PC-9 (cell line): ENCODE results near the gene TSLP.

Experiments
- EZH2 ChIP-seq: fragments of 200-600 bp; sonication (generic); IDR thresholded peaks from 2 replicates; pipeline ENCODE4 v1.8.0; 2017; ENCODE audit warnings: antibody characterized with exemption, low read depth
- TF ChIP-seq, protein P1 (sequence below): fragments of 200-600 bp; sonication (generic); conservative IDR thresholded peaks from 2 replicates; pipeline ENCODE4 v1.6.1; 2017; ENCODE audit warnings: mixed run types, antibody characterized with exemption, mild to moderate bottlenecking, moderate library complexity

DNA sequence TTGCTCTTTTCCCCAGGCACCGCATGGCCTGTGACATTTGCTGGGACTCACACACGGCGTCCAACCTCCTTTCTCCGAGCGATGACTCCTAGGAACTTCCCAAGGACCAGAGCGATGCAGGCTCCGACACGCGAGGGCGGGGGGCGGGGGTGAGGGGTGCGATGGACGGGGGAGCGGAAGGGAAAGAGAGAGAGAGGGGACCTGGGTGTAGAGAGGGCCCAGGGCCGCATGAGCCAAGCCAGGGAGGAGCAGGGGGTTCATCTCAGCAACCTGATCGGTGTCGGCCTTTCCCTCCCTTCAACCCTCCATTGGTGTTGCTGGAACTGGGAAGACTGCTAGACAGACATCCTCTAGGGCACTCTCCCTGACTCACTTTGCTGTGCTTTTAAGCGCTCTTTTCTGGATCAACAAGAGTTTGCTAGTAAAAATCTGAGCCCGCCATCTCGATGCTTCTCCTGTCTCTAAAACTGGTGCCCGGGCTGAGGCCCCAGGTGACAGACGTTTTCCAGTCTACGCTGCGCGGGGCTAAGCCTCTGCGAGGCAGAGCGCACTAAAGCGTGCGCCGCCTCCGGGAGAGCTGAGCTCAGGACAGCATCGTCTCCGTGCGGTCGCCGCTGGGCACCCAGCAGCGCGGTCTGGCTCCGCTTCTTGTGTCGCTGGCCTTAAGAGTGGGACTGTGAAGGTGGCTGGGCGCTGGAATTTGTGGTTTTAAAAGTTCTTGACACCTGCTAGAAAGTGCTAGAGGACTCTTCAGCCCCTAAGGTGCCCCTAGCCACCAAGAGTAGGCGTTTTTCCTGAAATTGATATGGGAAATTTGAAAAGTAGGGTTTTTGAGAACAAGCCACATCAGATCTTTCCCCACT, 1.0 kb upstream of the TSLP start:
- TF ChIP-seq, protein P1, sequence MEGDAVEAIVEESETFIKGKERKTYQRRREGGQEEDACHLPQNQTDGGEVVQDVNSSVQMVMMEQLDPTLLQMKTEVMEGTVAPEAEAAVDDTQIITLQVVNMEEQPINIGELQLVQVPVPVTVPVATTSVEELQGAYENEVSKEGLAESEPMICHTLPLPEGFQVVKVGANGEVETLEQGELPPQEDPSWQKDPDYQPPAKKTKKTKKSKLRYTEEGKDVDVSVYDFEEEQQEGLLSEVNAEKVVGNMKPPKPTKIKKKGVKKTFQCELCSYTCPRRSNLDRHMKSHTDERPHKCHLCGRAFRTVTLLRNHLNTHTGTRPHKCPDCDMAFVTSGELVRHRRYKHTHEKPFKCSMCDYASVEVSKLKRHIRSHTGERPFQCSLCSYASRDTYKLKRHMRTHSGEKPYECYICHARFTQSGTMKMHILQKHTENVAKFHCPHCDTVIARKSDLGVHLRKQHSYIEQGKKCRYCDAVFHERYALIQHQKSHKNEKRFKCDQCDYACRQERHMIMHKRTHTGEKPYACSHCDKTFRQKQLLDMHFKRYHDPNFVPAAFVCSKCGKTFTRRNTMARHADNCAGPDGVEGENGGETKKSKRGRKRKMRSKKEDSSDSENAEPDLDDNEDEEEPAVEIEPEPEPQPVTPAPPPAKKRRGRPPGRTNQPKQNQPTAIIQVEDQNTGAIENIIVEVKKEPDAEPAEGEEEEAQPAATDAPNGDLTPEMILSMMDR: no peak
- no peak for TF ChIP-seq EZH2
